Lung (tissue), 12 donors: Measurements from ENCODE around the gene LIMA1. TPM values are rescaled to one million over a fixed set of nuclear protein-coding genes. Genes with fewer than 3 reads are reported as not detected.
"Not testable (repeated sequence)": the region's sequence is repeated elsewhere in the genome, so short reads cannot be mapped to it uniquely, and the experiment has no call there.

Experiments
- ATAC-seq: fragments of 200-7000 bp; cut with Tn5 transposase; one replicate; pipeline ENCODE4 v1.9.1; 2020; ENCODE audit warnings: moderate number of reproducible peaks; ENCODE audit not compliant: insufficient read depth, low FRiP score
- DNase-seq, 3 donors: peaks; one replicate each; pipeline ENCODE4 v3.0.0-alpha.2; 2013 to 2017
- H3K27ac ChIP-seq, 2 donors: one replicate each; pipeline ENCODE4 v1.5.1; 2013; ENCODE audit warnings: mild to moderate bottlenecking in 2 of 2, moderate library complexity in 2 of 2, control low read depth in 1 of 2, inconsistent platforms in 1 of 2, low read depth in 1 of 2, low read length in 1 of 2
- H3K27me3 ChIP-seq, 3 donors: one replicate each; pipeline ENCODE4 v1.5.1; 2013; ENCODE audit warnings: low read length in 2 of 3; ENCODE audit not compliant: control insufficient read depth in 3 of 3, insufficient read depth in 3 of 3
- H3K36me3 ChIP-seq, 4 donors: one replicate each; pipeline ENCODE4 v1.5.1; 2013; ENCODE audit warnings: low read length in 4 of 4, mild to moderate bottlenecking in 1 of 4, moderate library complexity in 1 of 4; ENCODE audit not compliant: control insufficient read depth in 4 of 4, insufficient read depth in 4 of 4
- H3K4me1 ChIP-seq, 5 donors: one replicate each; pipeline ENCODE4 v1.5.1; 2013; ENCODE audit warnings: low read length in 5 of 5, mild to moderate bottlenecking in 2 of 5, moderate library complexity in 1 of 5; ENCODE audit not compliant: control insufficient read depth in 5 of 5, insufficient read depth in 5 of 5
- H3K4me3 ChIP-seq: one replicate; pipeline ENCODE4 v1.5.1; 2013; ENCODE audit warnings: mild to moderate bottlenecking, control low read depth, moderate library complexity
- H3K9ac ChIP-seq, 2 donors: one replicate each; pipeline ENCODE4 v1.5.1; 2013; ENCODE audit warnings: low read length in 2 of 2, control low read depth in 1 of 2; ENCODE audit not compliant: insufficient read depth in 1 of 2
- H3K9me3 ChIP-seq, 4 donors: one replicate each; pipeline ENCODE4 v1.5.1; 2013; ENCODE audit warnings: low read length in 3 of 4, mild to moderate bottlenecking in 1 of 4, moderate library complexity in 1 of 4; ENCODE audit not compliant: control insufficient read depth in 4 of 4, insufficient read depth in 3 of 4
- CTCF ChIP-seq: IDR thresholded peaks from 2 replicates; pipeline ENCODE4 v1.5.1; 2012; ENCODE audit warnings: mild to moderate bottlenecking; ENCODE audit errors: control extremely low read depth, extremely low read depth
- WGBS, 2 donors: extraction: QIAGEN DNeasy Blood & Tissue Kit; methylation state at CpG; one replicate each; pipeline ENCODE4 v1.1.7; 2013; 5-methylcytosine and 5-hydroxymethylcytosine counted together
- polyA plus RNA-seq, 2 donors: library from polyadenylated mRNA; stranded (reverse); fragments of 200-250 nt; gene quantifications; one replicate each; pipeline ENCODE4 v1.2.1, GENCODE V29; 2013
- total RNA-seq, 2 donors: library from RNA; depleted of rRNA in 1 of 2; stranded (reverse); fragments of >200 nt in 1 of 2; gene quantifications; one replicate each; pipeline ENCODE4 v1.2.1, GENCODE V29; 2014 to 2021
- donor health status: control.
- donor health status: control.
- donor health status: Bipolar disorder and iron deficiency.
- donor health status: healthy.
- donor health status: DM: yes; HTN: yes; CAD: no.

Gene LIMA1
- total and polyA plus RNA-seq, 4 donors = 25.0 to 69.7 (median 45.7) TPM

GRCh38 chr12:50149311-50149710 is 134.0 kb downstream of the LIMA1 start:
- no peak for DNase-seq

GRCh38 chr12:50148011-50148410 is 135.3 kb downstream of the LIMA1 start:
- DNase-seq, H3K4me1 ChIP-seq: not testable (repeated sequence)

More at GRCh38 chr12:50149311-50149710, 134.0 kb downstream of the LIMA1 start:
- Histone ChIP-seq H3K4me1 (peaks cover 0 to 4% (median 0%) of the 10 kb centered on the region in 5 donors), H3K36me3 (peaks cover 0 to 3% (median under 1%) of the 10 kb centered on the region in 4 donors), H3K4me3 (no peak overlapping the region), H3K27ac (no peak overlapping the region), H3K27me3 (no peaks in the 10 kb centered on the region), H3K9me3 (no peaks in the 10 kb centered on the region), H3K9ac (no peak overlapping the region)
- WGBS, 2 donors = 67 to 80% methylated on average over 3 of the region's 3 CpGs
- no peak for ATAC-seq
- no peak for TF ChIP-seq CTCF

GRCh38 chr12:50147281-50147680 is 136.0 kb downstream of the LIMA1 start:
- H3K9me3 ChIP-seq = no peaks in the 10 kb centered on the region
- H3K36me3 ChIP-seq = peaks cover 0 to 3% (median 3%) of the 10 kb centered on the region in 4 donors
- H3K4me3 ChIP-seq = no peak overlapping the region
- DNase-seq = no peak
- H3K27me3 ChIP-seq = no peaks in the 10 kb centered on the region
- ATAC-seq = no peak
- H3K9ac ChIP-seq = no peak overlapping the region
- no peak overlapping the region for H3K27ac ChIP-seq
- WGBS, 2 donors = 97 to 98% methylated on average over 4 of the region's 4 CpGs
- TF ChIP-seq CTCF = no peak
- peaks cover 0 to 3% (median 0%) of the 10 kb centered on the region in 5 donors for H3K4me1 ChIP-seq

More at GRCh38 chr12:50148011-50148410, 135.3 kb downstream of the LIMA1 start:
- H3K9me3 ChIP-seq, H3K27me3 ChIP-seq, ATAC-seq, H3K9ac ChIP-seq, H3K27ac ChIP-seq, H3K36me3 ChIP-seq, H3K4me3 ChIP-seq: not testable (repeated sequence)
- 75 to 92% methylated on average over 6 of the region's 6 CpGs for WGBS, 2 donors

- Histone ChIP-seq H3K9ac (no peak overlapping the region), H3K4me3 (no peak overlapping the region), H3K36me3 (peaks cover 3 to 11% (median 6%) of the 10 kb centered on the region in 4 donors), H3K27ac (no peak overlapping the region), H3K9me3 (no peaks in the 10 kb centered on the region), H3K27me3 (no peaks in the 10 kb centered on the region), H3K4me1 (peaks cover 0 to 3% (median 0%) of the 10 kb centered on the region in 5 donors)
- ATAC-seq (no peak), DNase-seq (no peak)
- no peak for TF ChIP-seq CTCF
- 81 to 93% methylated on average over 2 of the region's 2 CpGs for WGBS, 2 donors
Measured at GRCh38 chr12:50145439-50145838, 137.9 kb downstream of the LIMA1 start.
